K562 (cell line): ENCODE data around the gene ABCC5. TPM values are rescaled to one million over a fixed set of nuclear protein-coding genes. Genes with fewer than 3 reads are reported as not detected.

ENCODE experiments used
- BACH1 ChIP-seq: fragments of 200-800 bp; sonication (Bioruptor generic); IDR thresholded peaks from 2 replicates; pipeline ENCODE4 v1.6.1; 2016; ENCODE audit warnings: missing genetic modification characterization, missing compliant biosample characterization
- CBFA2T3 ChIP-seq: fragments of 450-650 bp; IDR thresholded peaks from 2 replicates; pipeline ENCODE4 v1.6.1; 2017
- CHD1 ChIP-seq: fragments of 200-600 bp; sonication (generic); IDR thresholded peaks from one replicate; pipeline ENCODE4 v1.6.1; 2012; ENCODE audit warnings: mild to moderate bottlenecking, moderate library complexity, low read length, inconsistent platforms
- CHD7 ChIP-seq: fragments of 200-600 bp; sonication (generic); IDR thresholded peaks from one replicate; pipeline ENCODE4 v1.6.1; 2012; ENCODE audit warnings: mild to moderate bottlenecking, low read depth, low read length, inconsistent platforms
- FOSL1 ChIP-seq: fragments of 200-800 bp; sonication (Bioruptor generic); conservative IDR thresholded peaks from 2 replicates; pipeline ENCODE4 v1.6.1; 2016; ENCODE audit warnings: missing genetic modification characterization, missing compliant biosample characterization
- IRF9 ChIP-seq: fragments of 450-650 bp; IDR thresholded peaks from 2 replicates; pipeline ENCODE4 v1.6.1; 2016; ENCODE audit warnings: missing biosample characterization, missing genetic modification characterization
- MITF ChIP-seq: IDR thresholded peaks from 2 replicates; pipeline ENCODE4 v1.6.1; 2014; ENCODE audit warnings: antibody characterized with exemption
- SNIP1 ChIP-seq: fragments of 450-650 bp; IDR thresholded peaks from 2 replicates; pipeline ENCODE4 v1.7.1; 2017; ENCODE audit warnings: low read depth, mild to moderate bottlenecking
- SRSF1 ChIP-seq: fragments of 200-400 bp; formaldehyde crosslinking; IDR thresholded peaks from 2 replicates; pipeline ENCODE4 v1.6.1; 2017; ENCODE audit warnings: mild to moderate bottlenecking, low read depth, low read length, moderate library complexity
- TAF9B ChIP-seq: fragments of 450-650 bp; IDR thresholded peaks from 2 replicates; pipeline ENCODE4 v1.6.1; 2018; ENCODE audit warnings: mild to moderate bottlenecking; ENCODE audit not compliant: partially characterized antibody
- ZNF197 ChIP-seq: fragments of 200-800 bp; sonication (Bioruptor generic); IDR thresholded peaks from 2 replicates; pipeline ENCODE4 v1.6.1; 2016; ENCODE audit warnings: low read depth, missing genetic modification characterization, missing compliant biosample characterization
- ZNF384 ChIP-seq: IDR thresholded peaks from 2 replicates; pipeline ENCODE4 v1.6.1; 2012; ENCODE audit warnings: low read depth, low read length, improper control_type of control experiment
- polyA plus RNA-seq, 8 experiments: library from polyadenylated mRNA; depleted of rRNA in 4 of 8; stranded (reverse) in 5 of 8; unstranded in 3 of 8; fragments of >200 nt; fragmentation: Nextera tagmentation in 2 of 8; fragmentation: Illumina TruSeq in 1 of 8; extraction: Ambion mirVana in 2 of 8; extraction: Trizol in 1 of 8; gene quantifications; 2 replicates each; pipeline versions ENCODE4 v1.2.1 to v1.2.3, GENCODE V29; 2011 to 2014; ENCODE audit warnings: inconsistent platforms in 1 of 8, missing spikeins in 1 of 8
- total RNA-seq, 7 experiments: library from RNA; depleted of rRNA in 6 of 7; stranded (reverse); fragments of >200 nt in 6 of 7; fragmentation: Illumina TruSeq in 2 of 7; extraction: Trizol in 2 of 7; gene quantifications; 2 replicates each; pipeline versions ENCODE4 v1.2.1 to v1.2.3, GENCODE V29; 2011 to 2021; ENCODE audit warnings: low replicate concordance in 1 of 7
- TF ChIP-seq, protein P1 (sequence below): fragments of 450-650 bp; formaldehyde crosslinking; IDR thresholded peaks from 2 replicates; pipeline ENCODE4 v1.4.0; 2020; ENCODE audit warnings: mild to moderate bottlenecking, moderate library complexity

Gene ABCC5
- total and polyA plus RNA-seq, 9 of the 15 experiments (the other 6 are each of a cell fraction or from before 2014, with no cell fraction given): 22.0 to 53.0 (median 41.9) TPM

DNA sequence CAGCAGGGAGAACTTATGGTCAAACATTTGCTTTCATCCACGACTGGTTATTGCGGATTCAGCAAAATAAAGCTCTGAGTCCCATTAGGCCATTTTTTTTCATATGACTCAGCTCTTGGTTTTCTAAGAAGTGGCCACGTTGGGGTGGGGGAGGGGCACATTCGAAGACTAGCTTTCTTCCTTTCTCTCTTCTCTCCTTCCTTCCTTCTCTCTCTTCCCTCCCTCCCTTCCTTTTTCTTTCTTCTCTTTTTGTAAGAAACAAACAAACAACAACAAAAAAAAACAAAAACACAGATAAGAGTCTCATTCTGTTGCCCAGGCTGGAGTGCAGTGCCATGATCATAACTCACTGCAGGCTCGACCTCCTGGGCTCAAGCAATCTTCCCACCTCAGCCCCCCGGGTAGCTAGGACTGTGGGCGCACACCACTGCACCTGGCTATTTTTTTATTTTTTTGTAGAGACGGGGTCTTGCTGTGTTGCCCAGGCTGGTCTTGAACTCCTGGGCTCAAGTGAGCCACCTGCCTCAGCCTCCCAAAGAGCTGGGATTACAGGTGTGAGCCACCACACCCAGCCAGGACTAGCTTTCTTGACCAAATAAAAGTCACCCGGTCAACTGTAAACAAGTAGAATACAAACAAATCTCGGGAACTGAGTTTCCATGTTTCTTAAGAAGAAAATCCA lies 41.6 kb downstream of the ABCC5 start (continued):
- TF ChIP-seq SRSF1 (no peak), IRF9 (tag) (peak; percentile 82), ZNF197 (CRISPR knock-in tag) (peak; percentile 76; the same call in 1 of the 2 replicates), CHD7 (no peak), MITF (no peak), CBFA2T3 (peak; percentile 49), BACH1 (tag) (peak; percentile 91), CHD1 (no peak), ZNF384 (peak; percentile 96), FOSL1 (peak; percentile 96), TAF9B (peak; percentile 57), SNIP1 (0 out of 2 replicates have a peak, but pooled peaks have one; percentile 15)
- TF ChIP-seq, protein P1, sequence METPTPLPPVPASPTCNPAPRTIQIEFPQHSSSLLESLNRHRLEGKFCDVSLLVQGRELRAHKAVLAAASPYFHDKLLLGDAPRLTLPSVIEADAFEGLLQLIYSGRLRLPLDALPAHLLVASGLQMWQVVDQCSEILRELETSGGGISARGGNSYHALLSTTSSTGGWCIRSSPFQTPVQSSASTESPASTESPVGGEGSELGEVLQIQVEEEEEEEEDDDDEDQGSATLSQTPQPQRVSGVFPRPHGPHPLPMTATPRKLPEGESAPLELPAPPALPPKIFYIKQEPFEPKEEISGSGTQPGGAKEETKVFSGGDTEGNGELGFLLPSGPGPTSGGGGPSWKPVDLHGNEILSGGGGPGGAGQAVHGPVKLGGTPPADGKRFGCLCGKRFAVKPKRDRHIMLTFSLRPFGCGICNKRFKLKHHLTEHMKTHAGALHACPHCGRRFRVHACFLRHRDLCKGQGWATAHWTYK (CRISPR knock-in tag): 0 out of 2 replicates have a peak, but pooled peaks have one; percentile 23
